Mucosa of rectum (tissue), 2 donors: Measurements from ENCODE around the gene LGALS1.
"Not testable (repeated sequence)": the region's sequence is repeated elsewhere in the genome, so short reads cannot be mapped to it uniquely, and the experiment has no call there.

ENCODE experiments used
- H3K27ac ChIP-seq, 2 donors: one replicate each; pipeline ENCODE4 v1.7.0; 2013; ENCODE audit warnings: inconsistent platforms in 2 of 2, low read depth in 2 of 2, low read length in 2 of 2
- H3K27me3 ChIP-seq, 2 donors: one replicate each; pipeline ENCODE4 v1.7.0; 2013; ENCODE audit warnings: low read length in 2 of 2; ENCODE audit not compliant: control insufficient read depth in 2 of 2, insufficient read depth in 2 of 2
- H3K36me3 ChIP-seq, 2 donors: one replicate each; pipeline ENCODE4 v1.7.0; 2013; ENCODE audit warnings: low read length in 2 of 2; ENCODE audit not compliant: control insufficient read depth in 2 of 2, insufficient read depth in 2 of 2
- H3K4me1 ChIP-seq, 2 donors: one replicate each; pipeline ENCODE4 v1.7.0; 2013; ENCODE audit warnings: low read length in 2 of 2, mild to moderate bottlenecking in 1 of 2; ENCODE audit not compliant: control insufficient read depth in 2 of 2, insufficient read depth in 2 of 2
- H3K4me3 ChIP-seq, 2 donors: one replicate each; pipeline ENCODE4 v1.7.0; 2013; ENCODE audit warnings: low read length in 2 of 2
- H3K9ac ChIP-seq, 2 donors: one replicate each; pipeline ENCODE4 v1.7.0; 2013; ENCODE audit warnings: low read length in 2 of 2, low read depth in 1 of 2, mild to moderate bottlenecking in 1 of 2
- H3K9me3 ChIP-seq, 2 donors: one replicate each; pipeline ENCODE4 v1.7.0; 2013; ENCODE audit warnings: low read length in 2 of 2; ENCODE audit not compliant: control insufficient read depth in 2 of 2
- donor health status: healthy.
- donor health status: Normal muscosa, but diverticular disease.

The LGALS1 gene

GRCh38 chr22:37650463-37651136 lies 24.8 kb upstream of the LGALS1 start:
- Histone ChIP-seq H3K27ac (no peak overlapping the region), H3K36me3 (peaks cover 38 to 55% of the 10 kb centered on the region in 2 donors), H3K4me1 (peaks cover 11 to 13% of the 10 kb centered on the region in 2 donors), H3K4me3 (no peak overlapping the region), H3K27me3 (no peaks in the 10 kb centered on the region), H3K9me3 (no peaks in the 10 kb centered on the region), H3K9ac (no peak overlapping the region)

GRCh38 chr22:37654563-37655251 lies 20.7 kb upstream of the LGALS1 start:
- Histone ChIP-seq H3K27me3 (no peaks in the 10 kb centered on the region), H3K27ac (peak overlapping the region; percentile 88), H3K4me3 (no peak overlapping the region), H3K36me3 (peaks cover 27 to 33% of the 10 kb centered on the region in 2 donors), H3K9ac (peak overlapping the region; percentile 38 to 61), H3K9me3 (no peaks in the 10 kb centered on the region), H3K4me1 (peaks cover 16 to 28% of the 10 kb centered on the region in 2 donors)

GRCh38 chr22:37655252-37655563 lies 20.2 kb upstream of the LGALS1 start:
- Histone ChIP-seq H3K9ac (no peak overlapping the region), H3K4me1 (peaks cover 21 to 33% of the 10 kb centered on the region in 2 donors), H3K27me3 (no peaks in the 10 kb centered on the region), H3K4me3 (no peak overlapping the region), H3K36me3 (peaks cover 22 to 28% of the 10 kb centered on the region in 2 donors), H3K9me3 (no peaks in the 10 kb centered on the region), H3K27ac (peak overlapping the region; percentile 88)

GRCh38 chr22:37656583-37656982 lies 18.9 kb upstream of the LGALS1 start:
- H3K9me3 ChIP-seq, H3K27ac ChIP-seq, H3K9ac ChIP-seq, H3K4me3 ChIP-seq, H3K27me3 ChIP-seq: not testable (repeated sequence)
- peaks cover 35 to 46% of the 10 kb centered on the region in 2 donors for H3K4me1 ChIP-seq
- H3K36me3 ChIP-seq = peaks cover 10 to 18% of the 10 kb centered on the region in 2 donors

- Histone ChIP-seq H3K9ac (peak overlapping the region; percentile 64 to 73), H3K4me3 (peak overlapping the region; percentile 79), H3K4me1 (peaks cover 36 to 52% of the 10 kb centered on the region in 2 donors), H3K27ac (peak overlapping the region; percentile 84 to 88), H3K36me3 (peaks cover 4 to 11% of the 10 kb centered on the region in 2 donors), H3K9me3 (no peaks in the 10 kb centered on the region), H3K27me3 (no peaks in the 10 kb centered on the region)
These were observed 17.8 kb upstream of the LGALS1 start for GRCh38 chr22:37657590-37658132.

GRCh38 chr22:37658133-37659065 lies 17.0 kb upstream of the LGALS1 start, which contains the start of gene PDXP:
PDXP (plus strand) TSS chr22:37658723; CDS start chr22:37658783, 60 bp downstream.
- H3K36me3 ChIP-seq = peaks cover 1 to 6% of the 10 kb centered on the region in 2 donors
- peak within 1 kb of the TSS; percentile 88 to 91 for H3K27ac ChIP-seq
- peak within 1 kb of the TSS; percentile 65 to 84 for H3K9ac ChIP-seq

GRCh38 chr22:37659066-37659896 lies 16.2 kb upstream of the LGALS1 start:
- Histone ChIP-seq H3K4me3 (peak overlapping the region; percentile 79), H3K4me1 (peaks cover 37 to 54% of the 10 kb centered on the region in 2 donors), H3K27ac (peak overlapping the region; percentile 85 to 91), H3K36me3 (peaks cover 0 to 3% of the 10 kb centered on the region in 2 donors), H3K27me3 (no peaks in the 10 kb centered on the region), H3K9me3 (no peaks in the 10 kb centered on the region), H3K9ac (peak overlapping the region; percentile 65 to 84)

More at GRCh38 chr22:37658133-37659065, 17.0 kb upstream of the LGALS1 start, which contains the start of gene PDXP:
- H3K9me3 ChIP-seq = no peaks in the 10 kb centered on the region
- H3K4me3 ChIP-seq = peak within 1 kb of the TSS; percentile 79
- H3K4me1 ChIP-seq = peaks cover 38 to 50% of the 10 kb centered on the region in 2 donors
- H3K27me3 ChIP-seq = no peaks in the 10 kb centered on the region

GRCh38 chr22:37659897-37660708 lies 15.3 kb upstream of the LGALS1 start:
- Histone ChIP-seq H3K27ac (peak overlapping the region; percentile 85 to 91), H3K4me3 (peak overlapping the region; percentile 79), H3K9ac (peak overlapping the region; percentile 65 to 84), H3K9me3 (no peaks in the 10 kb centered on the region), H3K4me1 (peaks cover 39 to 50% of the 10 kb centered on the region in 2 donors), H3K36me3 (peaks cover 0 to 5% of the 10 kb centered on the region in 2 donors), H3K27me3 (no peaks in the 10 kb centered on the region)
